ENCODE results near the gene NSD2.
A peak's percentile ranks its signal among the peaks of the same experiment; 100 is the strongest.
"Not testable (repeated sequence)": the region's sequence is repeated elsewhere in the genome, so short reads cannot be mapped to it uniquely, and the experiment has no call there.

Gene NSD2

GRCh38 chr4:1990348-1990645 lies 119.1 kb downstream of the NSD2 start:
- no peak for DNase-seq (ENCODE audit: low read depth)

GRCh38 chr4:1990676-1991075 lies 119.5 kb downstream of the NSD2 start:
- no peak overlapping the region for H3K4me3 ChIP-seq (ENCODE audit: low read depth, low read length)
- DNase-seq (ENCODE audit: low read depth) = no peak

More at GRCh38 chr4:1990348-1990645, 119.1 kb downstream of the NSD2 start:
- H3K4me3 ChIP-seq (ENCODE audit: low read depth, low read length) = no peak overlapping the region

DNA sequence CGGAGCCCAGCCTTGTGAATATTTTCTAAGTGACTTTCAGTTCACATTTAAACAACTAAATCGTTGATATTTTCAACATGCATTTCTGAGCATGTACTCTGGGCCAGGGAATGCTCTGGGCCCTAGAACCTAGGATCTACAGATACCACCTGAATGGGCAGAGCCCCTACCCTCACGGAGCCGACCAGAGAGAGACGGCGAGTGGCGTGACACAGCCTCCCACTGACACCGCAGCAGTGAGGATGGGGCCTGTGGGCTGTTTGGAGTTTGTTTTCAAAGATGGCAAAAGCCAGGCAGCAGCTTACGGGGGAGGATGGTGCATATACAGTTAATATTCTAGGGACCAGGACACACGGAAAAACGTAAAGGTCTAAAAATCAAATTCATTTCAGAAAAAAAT lies 119.9 kb downstream of the NSD2 start:
- H3K4me3 ChIP-seq (ENCODE audit: low read depth, low read length) = no peak overlapping the region
- DNase-seq (ENCODE audit: low read depth) = no peak

DNA sequence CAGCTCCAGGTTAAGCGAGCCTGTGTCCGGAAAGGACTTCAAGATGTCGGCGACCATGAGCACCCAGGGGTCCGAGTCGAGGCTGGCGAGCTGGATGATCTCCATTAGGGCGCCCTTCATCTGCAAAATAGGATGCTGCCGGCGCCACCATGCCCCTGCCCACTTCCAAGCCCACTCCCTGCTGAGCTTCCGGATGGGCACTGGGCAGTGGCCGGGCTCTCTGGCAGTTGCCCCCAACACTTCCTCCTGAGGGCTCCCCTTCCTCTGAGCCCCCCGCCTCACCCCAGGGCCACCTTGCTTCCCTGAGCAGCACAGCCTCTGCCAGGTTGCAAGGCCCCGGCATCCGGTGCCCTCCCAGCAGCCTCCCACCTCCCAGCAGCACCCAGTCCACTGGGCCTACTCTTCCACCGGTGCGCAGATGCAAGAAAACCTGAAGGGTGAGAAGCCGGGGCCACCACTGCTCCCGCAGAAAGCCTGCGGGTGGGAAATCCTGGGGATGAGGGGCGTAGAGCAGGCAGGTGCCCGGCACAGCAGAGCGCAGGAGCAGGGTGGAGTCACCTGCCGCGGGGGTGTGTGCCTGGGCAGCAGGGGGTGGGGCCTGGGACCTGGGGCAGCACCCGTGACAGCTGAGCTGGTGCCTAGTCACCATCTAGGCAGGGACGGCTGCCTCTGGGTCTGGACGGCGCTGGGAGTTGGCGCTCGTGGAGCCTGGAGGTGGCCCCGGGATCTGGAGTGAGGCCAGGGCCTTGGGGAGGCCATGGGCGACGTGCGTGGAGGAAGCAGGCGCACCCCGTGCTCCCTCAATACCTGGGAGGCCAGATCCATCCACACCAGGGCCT lies 120.6 kb downstream of the NSD2 start:
- DNase-seq (ENCODE audit: low read depth) = no peak
- no peak overlapping the region for H3K4me3 ChIP-seq (ENCODE audit: low read depth, low read length)

DNA sequence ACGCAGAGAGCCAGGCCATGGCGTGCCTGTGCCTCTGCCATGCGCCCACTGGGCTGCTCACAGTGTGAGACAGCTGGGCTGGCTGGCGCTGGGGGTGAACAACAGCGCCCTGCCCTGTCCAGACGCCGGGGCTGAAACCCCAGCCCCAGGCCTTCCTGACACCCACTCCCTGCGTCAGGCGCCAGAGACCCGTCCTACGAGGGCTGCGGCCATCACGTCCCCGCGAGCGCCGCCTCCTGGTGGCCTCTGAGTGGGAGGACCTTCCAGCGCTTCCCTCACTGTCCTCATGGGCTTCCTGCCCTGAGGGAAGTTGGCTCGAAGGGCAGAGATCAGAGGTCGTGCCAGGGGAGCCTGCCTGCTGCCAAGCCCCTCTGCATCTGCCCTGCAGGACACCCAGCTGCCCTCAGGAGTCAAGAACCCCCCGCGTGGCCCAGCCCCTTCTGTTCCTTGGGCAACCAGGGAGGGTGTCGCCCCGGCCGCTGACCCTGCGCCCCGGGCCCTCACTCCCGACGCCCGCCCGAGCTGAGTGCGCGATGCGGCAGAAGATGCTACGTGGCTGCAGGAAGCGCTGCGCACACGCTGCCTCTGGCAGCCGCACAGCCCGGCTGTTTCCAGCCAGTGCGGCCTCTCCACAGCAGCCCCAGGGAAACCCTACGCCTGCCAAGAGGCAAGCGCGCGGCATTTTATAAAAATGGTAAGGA lies 121.4 kb downstream of the NSD2 start:
- no peak overlapping the region for H3K4me3 ChIP-seq (ENCODE audit: low read depth, low read length)
- DNase-seq (ENCODE audit: low read depth) = no peak

DNA sequence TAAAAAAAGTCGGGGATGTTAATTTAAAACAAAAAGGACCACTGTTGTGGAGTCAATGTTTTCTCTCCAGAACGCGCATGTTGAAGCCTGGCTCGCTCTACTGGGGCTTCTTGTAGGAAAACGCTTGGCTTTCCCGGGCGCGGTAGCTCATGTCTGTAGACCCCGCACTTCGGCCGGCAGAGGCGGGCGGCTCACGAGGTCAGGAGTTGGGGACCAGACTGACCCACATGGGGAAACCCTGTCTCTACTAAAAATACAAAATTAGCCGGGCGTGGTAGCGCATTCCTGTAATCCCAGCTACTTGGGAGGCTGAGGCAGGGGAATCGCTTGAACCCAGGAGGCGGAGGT lies 122.0 kb downstream of the NSD2 start:
- DNase-seq (ENCODE audit: low read depth) = no peak
- no peak overlapping the region for H3K4me3 ChIP-seq (ENCODE audit: low read depth, low read length)

DNA sequence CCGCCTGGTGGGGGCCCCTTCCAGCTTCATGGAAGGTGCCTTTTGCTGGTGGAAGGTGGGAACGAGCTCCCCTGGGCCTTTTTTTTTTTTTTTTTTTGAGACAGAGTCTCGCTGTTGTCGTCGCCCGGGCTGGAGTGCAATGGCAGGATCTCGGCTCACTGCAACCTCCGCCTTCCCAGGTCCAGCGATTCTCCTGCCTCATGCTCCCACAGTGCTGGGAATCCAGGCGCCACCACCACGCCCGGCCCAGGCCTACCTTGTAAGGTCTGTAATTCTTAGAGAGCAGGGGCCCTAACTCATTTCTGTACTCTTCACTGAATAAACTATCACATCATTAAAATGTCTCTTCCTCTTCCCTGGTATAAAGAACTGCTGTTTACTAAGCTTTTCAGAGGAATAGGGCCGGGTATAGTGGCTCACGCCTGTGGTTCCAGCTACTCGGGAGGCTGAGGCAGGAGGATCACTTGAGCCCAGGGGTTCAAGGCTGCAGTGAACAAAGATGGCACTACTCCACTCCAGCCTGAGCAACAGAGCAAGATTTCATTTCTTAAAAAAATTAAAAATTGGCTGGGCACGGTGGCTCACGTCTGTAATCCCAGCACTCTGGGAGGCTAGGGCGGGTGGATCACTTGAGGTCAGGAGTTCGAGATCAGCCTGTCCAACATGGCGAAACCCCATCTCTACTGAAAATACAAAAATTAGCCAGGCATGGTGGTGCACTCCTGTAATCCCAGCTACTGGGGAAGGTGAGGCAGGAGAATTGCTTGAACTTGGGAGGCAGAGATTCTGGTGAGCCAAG lies 122.7 kb downstream of the NSD2 start:
- DNase-seq (ENCODE audit: low read depth); H3K4me3 ChIP-seq (ENCODE audit: low read depth, low read length): not testable (repeated sequence)

- DNase-seq (ENCODE audit: low read depth) = no peak
- no peak overlapping the region for H3K4me3 ChIP-seq (ENCODE audit: low read depth, low read length)
Measured at GRCh38 chr4:1994938-1995337, 123.7 kb downstream of the NSD2 start.

GRCh38 chr4:1996866-1997611 lies 125.8 kb downstream of the NSD2 start:
- no peak overlapping the region for H3K4me3 ChIP-seq (ENCODE audit: low read depth, low read length)
- no peak for DNase-seq (ENCODE audit: low read depth)

- no peak overlapping the region for H3K4me3 ChIP-seq (ENCODE audit: low read depth, low read length)
- DNase-seq (ENCODE audit: low read depth) = no peak
Measured at GRCh38 chr4:1997712-1998111, 126.5 kb downstream of the NSD2 start.

DNA sequence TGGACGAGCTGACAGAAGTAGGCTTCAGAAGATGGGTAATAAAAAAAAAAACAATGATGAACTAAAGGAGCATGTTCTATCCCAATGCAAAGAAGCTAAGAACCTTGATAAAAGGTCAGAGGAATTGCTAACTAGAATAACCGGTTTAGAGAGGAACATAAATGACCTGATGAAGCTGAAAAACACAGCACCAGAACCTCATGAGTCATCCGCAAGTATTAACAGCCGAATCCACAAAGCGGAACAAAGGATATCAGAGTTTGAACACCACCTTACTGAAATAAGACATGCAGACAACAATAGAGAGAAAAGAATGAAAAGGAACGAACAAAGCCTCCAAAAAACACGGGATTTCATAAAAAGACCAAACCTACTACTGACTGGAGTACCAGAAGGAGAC lies 127.1 kb downstream of the NSD2 start:
- DNase-seq (ENCODE audit: low read depth) = no peak
- H3K4me3 ChIP-seq (ENCODE audit: low read depth, low read length) = no peak overlapping the region

DNA sequence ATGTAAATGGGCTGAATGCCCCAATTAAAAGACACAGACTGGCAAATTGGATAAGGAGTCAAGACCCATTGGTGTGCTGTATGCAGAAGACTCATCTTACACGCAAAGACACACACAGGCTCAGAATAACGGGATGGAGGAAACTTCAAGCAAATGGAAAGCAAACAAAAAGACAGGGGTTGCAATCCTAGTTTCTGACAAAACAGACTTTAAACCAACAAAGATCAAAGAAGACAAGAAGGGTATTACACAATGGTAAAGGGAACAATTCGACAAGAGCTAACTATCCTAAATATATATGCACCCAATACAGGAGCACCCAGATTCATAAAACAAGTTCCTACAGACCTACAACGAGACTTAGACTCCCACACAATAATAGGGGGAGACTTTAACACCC lies 128.1 kb downstream of the NSD2 start:
- not testable (repeated sequence) for DNase-seq (ENCODE audit: low read depth); H3K4me3 ChIP-seq (ENCODE audit: low read depth, low read length)

GRCh38 chr4:2003361-2003760 lies 132.2 kb downstream of the NSD2 start:
- not testable (repeated sequence) for H3K4me3 ChIP-seq (ENCODE audit: low read depth, low read length); DNase-seq (ENCODE audit: low read depth)

DNA sequence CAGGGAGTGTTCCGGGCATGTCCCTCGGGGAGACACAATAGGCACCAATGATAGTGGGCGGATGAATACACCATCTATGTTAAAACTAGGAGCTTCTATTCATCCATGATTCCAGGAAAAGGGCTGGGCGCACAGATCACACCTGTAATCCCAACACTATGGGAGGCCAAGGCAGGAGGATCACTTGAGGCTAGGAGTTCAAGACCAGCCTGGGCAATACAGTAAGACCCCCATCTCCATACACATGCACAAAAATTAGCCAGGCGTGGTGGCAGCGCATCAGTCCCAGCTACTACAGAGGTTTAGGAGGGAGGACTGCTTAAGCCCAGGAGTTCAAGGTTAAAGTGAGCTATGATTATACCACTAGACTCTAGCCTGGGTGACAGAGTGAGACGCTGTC lies 135.2 kb downstream of the NSD2 start:
- H3K4me3 ChIP-seq (ENCODE audit: low read depth, low read length) = no peak overlapping the region
- no peak for DNase-seq (ENCODE audit: low read depth)

- peak overlapping the region; percentile 88 for H3K4me3 ChIP-seq (ENCODE audit: low read depth, low read length)
- DNase-seq (ENCODE audit: low read depth) = no peak
Measured at GRCh38 chr4:2006956-2007653, 135.9 kb downstream of the NSD2 start.

DNA sequence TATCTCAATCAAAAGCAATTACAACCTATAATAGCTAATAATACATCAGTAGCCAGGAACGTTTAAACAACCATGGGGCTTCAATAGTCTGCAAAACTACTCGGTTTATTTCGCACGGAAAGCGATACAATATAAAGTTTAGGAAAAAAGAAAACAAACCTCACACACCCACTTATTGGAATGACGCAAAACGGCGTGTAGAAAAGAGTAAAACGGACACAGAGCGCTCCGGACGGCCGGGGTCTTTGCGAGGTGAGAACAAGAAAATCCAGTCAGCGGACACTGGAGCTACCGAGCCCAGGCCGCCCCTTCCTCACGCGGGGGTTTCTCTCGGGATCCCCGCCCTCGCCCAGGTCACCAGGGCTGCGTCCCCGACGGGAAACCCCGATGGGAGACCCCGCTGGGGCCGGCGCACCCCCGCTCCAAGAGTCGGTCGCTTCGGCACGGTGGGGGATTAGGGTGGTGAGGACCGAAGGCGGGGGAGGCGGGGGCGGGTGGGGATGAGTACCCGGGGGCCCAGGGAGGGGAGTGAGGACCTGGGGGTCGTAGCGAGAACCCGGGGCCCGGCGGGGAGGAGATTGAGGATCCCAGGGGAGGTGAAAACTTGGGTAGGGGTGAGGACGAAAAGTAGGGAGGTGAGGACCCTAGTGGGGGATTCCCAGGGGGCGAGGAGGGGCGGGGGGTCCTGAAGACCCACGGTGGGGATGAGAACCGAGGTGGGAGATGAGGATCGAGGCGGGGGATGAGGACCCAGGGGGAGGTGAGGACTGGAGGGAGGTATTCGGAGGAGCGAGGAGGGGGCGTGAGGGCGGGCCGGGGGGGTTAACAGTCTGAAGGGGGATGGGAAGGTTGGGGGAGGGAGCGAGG lies 136.8 kb downstream of the NSD2 start:
- H3K4me3 ChIP-seq (ENCODE audit: low read depth, low read length) = peak overlapping the region; percentile 88
- DNase-seq (ENCODE audit: low read depth) = no peak

- DNase-seq (ENCODE audit: low read depth) = no peak
Measured at GRCh38 chr4:2008671-2008920, 137.4 kb downstream of the NSD2 start.

DNA sequence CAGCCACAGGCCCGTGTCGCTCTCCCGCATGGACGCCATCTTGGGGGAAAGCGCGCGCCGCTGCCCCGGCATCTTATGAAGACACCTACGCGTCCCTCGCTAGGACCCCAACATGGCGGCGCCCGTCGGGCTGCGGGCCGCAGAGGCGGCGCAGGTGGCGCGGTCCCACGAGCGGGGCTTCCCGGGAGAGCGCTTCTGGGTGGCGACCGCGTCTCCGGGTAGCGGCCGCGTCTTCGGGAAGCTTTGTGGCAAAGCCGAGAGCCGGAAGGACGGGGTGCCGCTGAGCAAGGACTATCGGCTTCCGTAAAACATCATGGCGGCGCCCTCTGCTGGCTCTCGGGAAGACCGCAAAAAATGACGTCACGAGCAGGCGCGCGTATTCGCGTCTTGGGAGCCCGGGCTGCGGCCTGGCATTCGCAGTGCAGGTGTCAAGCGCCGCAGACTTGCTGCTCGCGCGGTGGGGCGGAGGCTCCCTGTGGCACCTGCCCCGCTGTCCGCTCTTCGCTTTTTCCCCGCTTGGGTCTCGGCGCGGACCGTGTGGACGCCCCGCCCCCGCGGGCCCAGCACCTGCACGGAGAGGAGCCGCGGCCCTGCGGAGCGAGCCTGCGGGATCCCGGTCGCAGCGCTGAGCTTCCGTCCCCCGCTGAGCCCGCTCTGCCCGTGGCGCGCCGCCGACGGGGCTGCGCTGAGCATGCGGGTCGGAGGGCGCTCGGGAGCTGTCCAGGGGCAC lies 137.9 kb downstream of the NSD2 start, which contains the start of gene NELFA:
TSS of gene NELFA (minus strand) at position 54 of the 730 bp plus-strand sequence. CDS start at position 39, 15 bp downstream.
- H3K4me3 ChIP-seq (ENCODE audit: low read depth, low read length) = peak within 1 kb of the TSS; percentile 88
- DNase-seq (ENCODE audit: low read depth) = peak; percentile 67

More at GRCh38 chr4:2008671-2008920, 137.4 kb downstream of the NSD2 start:
- H3K4me3 ChIP-seq (ENCODE audit: low read depth, low read length) = peak overlapping the region; percentile 88

Measured in skeletal muscle cell (primary cell).